ENCODE results near the gene MYL6B.

MYL6B gene

GRCh38 chr12:56129942-56130495, 22.4 kb upstream of the MYL6B start:
- DNase-seq (ENCODE audit: low read depth), result no peak
- H3K4me3 ChIP-seq (ENCODE audit: low read depth, low read length), result peak overlapping the region; percentile 94
- no peak for TF ChIP-seq POLR2A (IDR thresholded peaks at IDR 0.05; ENCODE audit: extremely low read depth, insufficient read length)
- TF ChIP-seq CTCF (IDR thresholded peaks at IDR 0.05; ENCODE audit: low read depth, low read length), result no peak
- no peak for TF ChIP-seq MYC (IDR thresholded peaks at IDR 0.05; ENCODE audit: low read depth, low read length)
- TF ChIP-seq MAX (IDR thresholded peaks at IDR 0.05; ENCODE audit: low read depth, low read length), result no peak

GRCh38 chr12:56130876-56131275, 21.5 kb upstream of the MYL6B start:
- no peak for DNase-seq (ENCODE audit: low read depth)
- TF ChIP-seq CTCF (IDR thresholded peaks at IDR 0.05; ENCODE audit: low read depth, low read length) (no peak), MYC (IDR thresholded peaks at IDR 0.05; ENCODE audit: low read depth, low read length) (no peak), MAX (IDR thresholded peaks at IDR 0.05; ENCODE audit: low read depth, low read length) (no peak), POLR2A (IDR thresholded peaks at IDR 0.05; ENCODE audit: extremely low read depth, insufficient read length) (no peak)
- H3K4me3 ChIP-seq (ENCODE audit: low read depth, low read length), result no peak overlapping the region

GRCh38 chr12:56134897-56135296, 17.5 kb upstream of the MYL6B start:
- TF ChIP-seq MAX (IDR thresholded peaks at IDR 0.05; ENCODE audit: low read depth, low read length), result no peak
- TF ChIP-seq CTCF (IDR thresholded peaks at IDR 0.05; ENCODE audit: low read depth, low read length), result no peak
- no peak for TF ChIP-seq POLR2A (IDR thresholded peaks at IDR 0.05; ENCODE audit: extremely low read depth, insufficient read length)
- TF ChIP-seq MYC (IDR thresholded peaks at IDR 0.05; ENCODE audit: low read depth, low read length), result no peak
- no peak for DNase-seq (ENCODE audit: low read depth)
- H3K4me3 ChIP-seq (ENCODE audit: low read depth, low read length), result no peak overlapping the region

GRCh38 chr12:56137853-56138571, 14.4 kb upstream of the MYL6B start:
- TF ChIP-seq POLR2A (IDR thresholded peaks at IDR 0.05; ENCODE audit: extremely low read depth, insufficient read length) (no peak), MYC (IDR thresholded peaks at IDR 0.05; ENCODE audit: low read depth, low read length) (no peak), CTCF (IDR thresholded peaks at IDR 0.05; ENCODE audit: low read depth, low read length) (no peak), MAX (IDR thresholded peaks at IDR 0.05; ENCODE audit: low read depth, low read length) (no peak)
- no peak for DNase-seq (ENCODE audit: low read depth)

GRCh38 chr12:56141946-56142784, 10.2 kb upstream of the MYL6B start:
- TF ChIP-seq MYC (IDR thresholded peaks at IDR 0.05; ENCODE audit: low read depth, low read length) (no peak), MAX (IDR thresholded peaks at IDR 0.05; ENCODE audit: low read depth, low read length) (no peak), CTCF (IDR thresholded peaks at IDR 0.05; ENCODE audit: low read depth, low read length) (no peak), POLR2A (IDR thresholded peaks at IDR 0.05; ENCODE audit: extremely low read depth, insufficient read length) (no peak)
- H3K4me3 ChIP-seq (ENCODE audit: low read depth, low read length), result no peak overlapping the region
- DNase-seq (ENCODE audit: low read depth), result no peak

More at GRCh38 chr12:56137853-56138571, 14.4 kb upstream of the MYL6B start:
- no peak overlapping the region for H3K4me3 ChIP-seq (ENCODE audit: low read depth, low read length)

Measured in NB4 (cell line).